Ammon's horn (tissue), 1 donor: ENCODE data around the gene ACACB.

Experiments
- DNase-seq: peaks from one replicate; pipeline ENCODE4 v3.0.0-alpha.2; 2016; ENCODE audit warnings: low spot score

Gene ACACB

GRCh38 chr12:109258607-109259544 is 142.5 kb downstream of the ACACB start:
- no peak for DNase-seq

GRCh38 chr12:109259545-109259895 is 143.1 kb downstream of the ACACB start:
- DNase-seq = no peak

GRCh38 chr12:109261087-109261486 is 144.7 kb downstream of the ACACB start:
- DNase-seq = no peak

DNA sequence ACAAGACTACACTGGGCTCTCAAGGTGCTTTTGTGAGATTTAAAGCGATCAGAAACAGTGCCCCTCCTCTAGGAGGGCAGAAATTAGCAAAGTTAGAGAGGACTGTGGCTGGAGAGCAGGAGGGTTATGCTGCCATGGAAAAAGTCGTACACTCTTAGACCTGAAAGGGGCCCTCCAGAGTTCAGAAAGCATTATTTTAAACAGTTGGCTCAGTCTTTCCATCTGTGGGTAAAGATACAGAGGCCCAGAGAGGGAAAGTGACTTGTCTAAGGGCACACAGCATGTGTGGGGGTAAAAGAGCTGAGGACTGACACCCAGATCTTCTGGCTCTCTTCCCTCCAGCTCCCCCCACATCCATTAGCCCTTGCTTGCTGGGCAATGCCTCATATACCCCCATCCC is 145.6 kb downstream of the ACACB start:
- DNase-seq = no peak

DNA sequence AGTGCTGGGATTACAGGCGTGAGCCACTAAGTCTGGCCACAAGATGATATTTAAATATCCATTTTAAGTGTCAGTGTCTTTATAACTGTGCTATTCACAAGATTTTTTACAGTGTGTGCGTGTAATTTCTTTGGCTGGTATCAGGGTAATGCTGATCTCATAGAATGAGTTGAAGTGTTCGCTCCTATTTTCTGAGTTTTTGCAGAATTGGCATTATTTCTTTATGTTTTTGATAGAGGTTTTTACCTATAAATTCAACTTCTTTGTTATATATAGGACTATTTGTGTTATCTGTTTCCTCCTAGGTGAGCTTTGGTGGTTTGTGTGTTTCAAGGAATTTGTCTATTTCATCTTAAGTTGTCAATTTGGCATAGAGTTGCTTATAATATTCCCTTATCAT is 147.1 kb downstream of the ACACB start:
- no peak for DNase-seq

- peak; percentile 72 for DNase-seq
These were observed 147.9 kb downstream of the ACACB start for GRCh38 chr12:109264095-109264942.

DNA sequence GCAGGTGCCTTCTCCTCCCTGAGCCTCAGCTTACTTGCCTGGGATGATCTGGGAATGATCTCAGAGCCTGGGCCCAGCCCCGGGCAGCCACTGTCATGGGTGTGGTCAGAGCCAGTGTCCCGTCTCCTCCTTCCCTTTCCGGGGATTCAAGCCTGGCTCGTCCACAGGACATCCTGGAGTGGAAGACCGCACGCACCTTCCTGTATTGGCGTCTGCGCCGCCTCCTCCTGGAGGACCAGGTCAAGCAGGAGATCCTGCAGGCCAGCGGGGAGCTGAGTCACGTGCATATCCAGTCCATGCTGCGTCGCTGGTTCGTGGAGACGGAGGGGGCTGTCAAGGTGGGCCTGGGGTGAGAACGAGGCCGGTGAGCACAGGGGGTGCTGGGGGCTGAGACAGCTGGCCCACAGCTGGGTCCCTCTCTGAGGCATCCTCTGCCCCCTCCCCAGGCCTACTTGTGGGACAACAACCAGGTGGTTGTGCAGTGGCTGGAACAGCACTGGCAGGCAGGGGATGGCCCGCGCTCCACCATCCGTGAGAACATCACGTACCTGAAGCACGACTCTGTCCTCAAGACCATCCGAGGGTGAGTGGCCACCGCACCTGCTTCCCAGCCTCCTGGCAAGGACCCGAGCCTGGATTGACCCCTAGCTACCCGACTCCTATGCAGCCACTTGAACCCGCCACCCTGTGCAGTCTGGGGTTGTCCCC is 148.7 kb downstream of the ACACB start:
- DNase-seq = no peak

- no peak for DNase-seq
These were observed 149.9 kb downstream of the ACACB start for GRCh38 chr12:109266106-109266879.

- no peak for DNase-seq
These were observed 151.0 kb downstream of the ACACB start for GRCh38 chr12:109267361-109267760.

- no peak for DNase-seq
These were observed 152.5 kb downstream of the ACACB start for GRCh38 chr12:109268896-109269295.

- DNase-seq = no peak
These were observed 153.0 kb downstream of the ACACB start for GRCh38 chr12:109269428-109269827.

DNA sequence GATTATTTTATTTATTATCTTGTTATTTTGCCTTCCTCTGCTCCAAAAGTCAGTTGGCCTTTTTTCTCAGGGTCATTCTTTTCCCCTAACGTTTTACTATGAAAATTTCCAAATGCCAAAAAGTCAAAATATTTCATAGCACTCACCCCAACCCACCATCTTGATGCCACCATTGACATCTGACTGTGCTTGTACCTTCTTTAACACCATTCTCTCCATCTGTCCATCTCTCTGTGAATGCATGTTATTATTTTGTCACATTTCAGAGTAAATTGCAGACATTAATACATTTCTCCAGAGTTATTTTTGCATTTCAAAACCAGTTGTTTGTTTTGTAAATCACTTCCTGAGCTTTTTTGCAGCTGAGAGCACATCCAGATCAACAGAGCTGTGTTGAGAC is 154.1 kb downstream of the ACACB start:
- DNase-seq = no peak

DNA sequence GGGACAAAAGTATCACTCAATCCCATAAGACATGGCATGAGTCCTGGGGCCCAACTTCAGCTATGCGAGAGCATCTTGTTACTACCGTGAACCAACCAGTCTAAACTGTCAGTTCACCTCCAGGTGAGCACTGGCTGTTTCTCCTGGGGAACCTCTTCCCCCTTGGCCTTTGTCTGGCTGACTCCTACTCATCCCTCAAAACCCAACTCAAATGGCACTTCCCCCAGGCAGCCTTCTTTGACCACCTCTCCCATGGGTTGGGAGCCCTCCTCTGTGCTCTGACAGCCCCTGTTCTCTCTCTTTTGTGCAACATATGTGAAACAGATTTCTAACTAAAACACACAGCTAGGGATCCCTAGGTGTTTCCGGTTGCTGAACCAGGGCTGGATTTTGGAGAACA is 155.0 kb downstream of the ACACB start:
- no peak for DNase-seq

DNA sequence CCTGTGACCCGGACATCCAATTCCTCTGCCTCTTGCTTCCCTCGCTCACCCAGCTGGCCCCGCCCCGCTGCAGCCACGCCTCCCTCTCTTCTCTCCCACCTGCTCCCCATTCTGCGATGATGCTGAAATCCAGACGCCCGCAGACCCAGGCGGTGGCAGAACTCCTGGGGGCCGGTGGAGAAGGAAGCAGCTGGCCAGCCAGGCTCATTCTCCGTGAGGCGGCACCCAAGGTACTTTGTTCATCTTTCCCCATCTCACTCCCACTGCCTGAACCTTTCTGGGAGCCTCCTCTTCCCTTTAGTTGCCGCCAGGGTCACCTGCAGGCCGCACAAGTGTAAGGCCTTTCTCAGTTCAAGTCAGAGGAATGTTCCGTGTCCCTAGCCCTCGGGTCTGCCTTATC is 157.0 kb downstream of the ACACB start:
- DNase-seq = no peak

DNA sequence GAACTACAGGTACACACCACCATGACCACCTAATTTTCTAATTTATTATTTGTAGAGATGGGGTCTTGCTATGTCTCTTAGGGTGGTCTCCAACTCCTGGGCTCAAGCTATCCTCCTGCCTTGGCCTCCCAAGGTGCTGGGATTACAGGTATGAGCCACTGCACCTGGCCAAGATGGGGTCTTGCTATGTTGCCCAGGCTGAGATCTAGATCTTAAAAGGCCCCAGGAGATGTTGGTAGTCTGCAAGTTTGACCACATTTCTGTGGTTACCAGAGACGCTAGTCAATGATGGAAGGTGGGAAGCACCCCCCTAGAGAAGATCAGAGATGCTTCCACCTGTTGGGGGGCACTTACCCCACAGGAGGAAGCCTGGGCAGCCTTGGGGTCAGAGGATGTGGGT is 158.0 kb downstream of the ACACB start:
- DNase-seq = no peak

- no peak for DNase-seq
These were observed 158.8 kb downstream of the ACACB start for GRCh38 chr12:109275173-109275572.

DNA sequence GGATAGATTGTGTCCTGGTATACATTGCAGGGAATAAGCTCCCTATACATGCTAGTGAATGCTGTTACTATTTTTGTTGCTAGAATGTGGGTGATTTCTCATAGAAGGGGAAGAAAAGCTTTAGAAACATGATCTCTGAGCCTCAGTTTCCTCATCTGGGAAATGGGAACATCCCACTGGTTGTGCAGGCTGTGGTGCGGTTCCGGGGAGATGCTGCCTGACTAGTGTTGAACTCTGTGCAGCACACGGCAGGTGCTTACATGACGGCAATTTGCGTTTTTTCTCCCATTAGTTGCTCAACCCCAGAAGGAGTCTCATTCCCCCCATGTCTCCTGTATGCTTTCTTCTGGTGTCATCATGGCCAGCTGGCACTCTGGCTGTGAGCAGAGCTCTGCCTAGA is 159.8 kb downstream of the ACACB start:
- no peak for DNase-seq

DNA sequence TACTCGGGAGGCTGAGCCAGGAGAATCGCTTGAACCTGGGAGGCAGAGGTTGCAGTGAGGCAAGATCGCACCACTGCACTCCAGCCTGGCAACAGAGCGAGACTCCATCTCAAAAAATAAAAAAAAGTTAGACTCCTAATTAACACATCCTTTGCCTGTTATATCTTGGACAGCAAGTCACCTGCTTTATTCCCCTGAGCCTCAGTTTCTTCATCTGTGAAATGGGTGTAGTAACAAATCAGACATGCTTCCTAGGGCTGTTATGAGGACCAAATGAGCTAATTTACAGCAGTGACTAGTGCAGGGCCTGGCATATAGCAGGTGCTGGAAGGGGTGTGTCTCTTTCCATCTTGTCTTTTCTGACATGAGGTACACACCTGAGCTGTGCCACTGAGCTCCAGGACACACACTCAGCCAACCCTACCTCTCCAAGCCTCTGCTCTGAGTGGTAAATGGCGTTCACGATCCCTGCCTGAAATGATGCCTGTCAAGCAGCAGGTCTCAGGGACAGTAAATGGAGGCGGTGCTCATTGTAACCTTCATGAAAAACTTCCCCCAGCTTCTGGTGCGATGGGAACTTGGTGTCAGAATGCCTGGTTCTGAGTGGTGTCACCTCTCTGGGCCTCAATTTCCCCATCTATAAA is 161.0 kb downstream of the ACACB start:
- no peak for DNase-seq

DNA sequence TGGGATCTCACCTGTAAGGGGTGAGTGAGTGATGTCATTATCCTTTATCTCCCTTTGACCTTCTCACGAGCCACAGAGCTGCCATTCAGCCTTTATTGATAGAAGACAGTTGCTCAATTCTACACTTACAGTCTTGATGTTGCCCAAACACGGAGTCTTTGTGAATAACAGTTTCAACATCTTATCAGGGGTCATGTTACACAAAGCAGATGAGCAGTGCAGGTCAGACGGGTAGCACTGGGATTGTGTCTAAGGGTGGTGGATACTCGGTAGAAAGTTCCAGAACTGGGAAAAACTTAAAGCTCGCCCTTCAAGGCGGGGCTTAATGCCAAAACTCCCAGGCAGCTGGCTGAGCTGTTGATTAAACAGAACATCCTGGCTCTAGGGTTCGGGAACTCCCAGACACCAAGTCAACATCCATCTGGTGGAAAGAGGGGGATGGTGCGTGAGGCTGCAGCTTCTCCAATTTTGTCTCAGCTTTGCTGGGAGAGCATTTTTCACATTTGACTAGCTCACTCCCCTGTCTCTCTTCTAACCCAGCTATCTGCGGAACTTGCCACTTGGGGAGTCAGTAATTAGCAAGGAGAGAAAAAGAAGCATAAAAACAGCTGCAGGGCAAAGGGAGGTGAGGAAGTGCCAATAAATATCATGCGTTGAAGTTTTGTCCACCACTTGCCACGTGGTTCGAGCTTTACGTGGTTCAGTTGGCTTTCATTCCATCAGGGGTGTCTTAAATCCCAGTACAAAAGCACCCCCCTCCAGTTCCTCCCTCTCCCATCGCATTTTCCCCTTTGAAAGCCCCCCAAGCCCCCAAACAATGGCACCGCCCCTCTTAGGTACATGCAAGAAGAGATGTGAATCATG is 161.7 kb downstream of the ACACB start:
- DNase-seq = no peak

DNA sequence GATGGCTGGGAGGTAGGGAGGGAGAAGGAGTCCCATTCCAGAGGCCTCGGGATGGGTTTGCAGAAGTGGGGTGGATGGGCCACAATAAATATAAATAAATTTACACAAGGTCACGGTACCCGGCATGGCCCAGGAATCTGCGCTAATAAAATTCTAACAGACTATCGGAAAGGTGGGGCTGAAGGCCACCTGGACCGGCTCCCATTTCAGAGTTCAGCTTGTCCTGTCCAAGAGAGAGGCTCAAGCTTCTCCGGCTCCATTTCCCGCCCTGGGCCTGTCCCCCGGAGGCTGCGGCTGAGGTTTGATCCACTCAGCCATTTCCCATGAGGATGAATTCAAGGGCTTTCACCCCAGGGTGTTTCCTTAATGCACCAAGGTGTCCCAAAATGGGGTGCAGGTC is 162.5 kb downstream of the ACACB start:
- no peak for DNase-seq
